NOMO-1 treated with DMSO at 0.1 percent for 48 hours (cell line): ENCODE results near the gene B3GALNT1.

Source experiments
- DNase-seq: peaks from one replicate; lab custom pipeline; 2025; ENCODE audit not compliant: unreplicated experiment; lab: John Stamatoyannopoulos, UW

Gene B3GALNT1

DNA sequence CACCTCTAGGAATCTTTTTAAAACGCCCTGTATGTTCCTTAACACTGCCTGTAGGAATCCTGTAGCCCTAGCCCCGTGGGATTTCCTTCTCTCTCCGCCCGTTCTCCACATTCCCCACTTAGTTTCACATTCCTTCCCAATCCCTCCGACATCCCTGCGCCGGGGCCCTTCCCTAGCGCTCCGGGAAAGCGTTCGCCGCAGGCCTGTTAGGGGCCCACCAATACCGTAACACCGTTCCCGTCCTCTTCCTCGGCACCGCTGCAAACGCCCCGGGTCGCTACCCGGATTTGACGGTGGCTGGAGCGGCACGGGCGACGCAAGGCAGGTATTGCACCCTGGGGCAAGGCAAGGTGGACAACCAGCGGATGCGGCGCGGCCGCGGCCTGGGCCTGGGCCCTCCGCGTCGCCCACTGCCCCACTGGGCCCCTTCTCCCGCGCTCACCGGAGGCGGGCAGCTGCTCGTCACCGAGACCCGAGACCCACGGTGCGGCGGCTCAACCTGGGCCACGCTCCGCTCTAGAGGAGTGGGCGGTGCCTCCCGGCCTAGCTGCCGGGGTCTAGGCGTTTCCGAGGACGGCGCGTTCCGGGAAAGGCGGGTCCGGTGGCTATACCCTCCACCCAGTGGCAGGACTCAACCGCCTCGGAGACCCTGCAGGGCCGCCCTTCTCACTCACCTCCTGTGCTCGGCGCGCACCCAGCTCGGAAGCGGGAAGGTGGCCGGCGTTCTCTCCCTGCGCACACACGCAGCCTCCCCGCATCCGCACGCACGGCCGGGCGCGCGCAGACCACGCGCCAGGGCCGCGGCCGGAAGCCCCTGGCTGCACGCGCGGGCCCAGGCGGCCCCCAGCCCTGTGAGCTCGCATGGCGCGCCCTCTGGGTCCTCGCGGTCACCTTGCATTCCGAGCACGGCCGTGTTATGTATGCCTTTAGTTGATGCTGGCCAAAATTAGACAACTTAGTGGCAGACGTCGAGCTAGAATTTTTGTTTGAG, at the start of gene B3GALNT1:
Gene B3GALNT1, minus strand, starts transcription at position 789 of the 991 bp plus-strand sequence. CDS start 18,595 bp downstream, outside the sequence.
- DNase-seq, result peak; percentile 56

DNA sequence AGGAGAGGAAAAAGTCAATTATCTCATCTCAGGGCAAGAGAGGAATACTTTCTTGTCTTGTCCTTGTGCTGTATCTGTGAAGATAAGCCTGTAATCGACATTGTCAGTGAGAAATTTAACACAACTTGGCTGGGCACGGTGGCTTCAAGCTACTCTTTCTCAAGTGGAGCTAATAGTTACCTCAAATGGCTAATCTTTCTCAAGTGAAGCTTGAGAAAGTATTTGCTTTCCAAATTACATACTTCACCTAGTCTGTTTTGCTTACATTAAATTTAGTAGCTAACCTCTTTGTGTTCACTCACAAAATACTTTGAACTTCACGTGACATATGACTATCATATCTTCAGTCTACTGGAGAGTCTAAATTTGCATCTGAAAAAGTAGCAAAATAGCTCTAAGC, 48.3 kb upstream of the B3GALNT1 start:
- no peak for DNase-seq

DNA sequence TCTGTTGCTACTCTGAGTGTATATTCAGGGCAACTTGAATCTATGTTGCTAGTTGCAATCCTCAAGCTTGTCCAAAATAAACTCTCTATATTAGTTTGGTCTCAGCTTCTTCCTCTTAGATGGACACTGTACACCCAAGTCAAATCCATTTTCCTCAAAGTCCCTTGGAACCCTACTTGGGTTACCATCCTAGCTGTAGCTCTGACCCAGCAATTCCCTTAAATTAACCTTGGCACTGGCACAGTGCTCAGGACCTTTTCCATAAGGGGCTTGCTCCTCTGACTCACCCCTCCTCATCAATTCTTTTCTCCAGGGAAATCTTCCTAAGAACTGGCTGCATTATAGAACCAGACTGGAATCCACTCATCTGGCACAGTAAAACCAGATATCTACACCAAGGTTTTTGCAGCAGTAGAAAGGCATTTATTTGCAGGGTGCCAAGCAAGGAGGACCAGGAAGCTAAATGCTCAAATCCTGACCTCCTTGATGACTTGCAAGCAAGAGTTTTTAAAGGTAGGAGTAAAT, 44.9 kb upstream of the B3GALNT1 start:
- no peak for DNase-seq

DNA sequence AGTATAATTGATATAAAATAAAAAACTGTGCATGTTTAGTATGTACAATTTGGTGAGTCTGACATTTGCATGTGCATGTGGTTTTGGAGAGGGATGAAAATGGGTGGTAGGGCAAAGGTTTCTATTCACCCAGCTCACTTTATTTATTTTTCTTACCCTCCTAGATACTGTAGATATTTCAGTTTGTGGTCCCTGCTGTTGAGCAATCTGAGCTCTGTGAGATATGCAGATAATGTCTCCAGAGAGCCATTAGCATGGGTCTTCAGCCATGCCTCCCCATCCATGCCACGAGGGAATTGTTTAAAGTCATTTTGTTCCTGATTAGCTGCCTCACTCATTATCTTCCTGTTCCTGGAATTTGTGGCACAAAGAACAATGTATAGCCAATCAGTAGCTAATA, 44.4 kb upstream of the B3GALNT1 start:
- DNase-seq, result no peak

DNA sequence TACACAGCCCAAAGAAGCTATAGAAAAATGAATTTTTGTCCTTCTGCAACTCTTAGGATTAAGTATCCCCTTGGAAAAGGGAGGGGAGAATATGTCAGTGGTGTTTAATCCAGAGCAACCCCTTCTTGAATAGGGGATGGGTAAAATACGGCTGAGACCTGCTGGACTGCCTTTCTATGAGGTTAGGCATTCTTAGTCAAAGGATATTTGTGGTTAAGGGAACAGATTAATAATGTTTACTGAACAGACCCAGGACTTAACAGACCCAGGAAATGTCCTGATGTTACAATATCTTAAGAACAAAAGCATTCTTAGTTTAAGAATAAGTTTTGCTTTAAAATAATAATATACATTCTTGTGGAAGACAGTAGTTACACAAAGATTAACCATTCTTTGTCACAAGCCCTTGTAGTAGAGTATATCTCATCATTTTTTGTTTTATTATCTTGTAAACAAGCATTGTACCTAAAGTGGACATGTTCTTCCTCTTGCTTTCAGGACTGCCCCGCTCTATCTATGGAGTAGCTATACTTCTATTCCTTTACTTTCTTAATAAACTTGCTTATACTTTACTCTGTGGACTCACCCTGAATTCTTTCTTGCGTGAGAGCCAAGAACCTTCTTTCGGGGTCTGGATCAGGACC, 43.8 kb upstream of the B3GALNT1 start:
- DNase-seq, result no peak

GRCh38 chr3:161142486-161142885, 37.3 kb upstream of the B3GALNT1 start:
- DNase-seq, result no peak

DNA sequence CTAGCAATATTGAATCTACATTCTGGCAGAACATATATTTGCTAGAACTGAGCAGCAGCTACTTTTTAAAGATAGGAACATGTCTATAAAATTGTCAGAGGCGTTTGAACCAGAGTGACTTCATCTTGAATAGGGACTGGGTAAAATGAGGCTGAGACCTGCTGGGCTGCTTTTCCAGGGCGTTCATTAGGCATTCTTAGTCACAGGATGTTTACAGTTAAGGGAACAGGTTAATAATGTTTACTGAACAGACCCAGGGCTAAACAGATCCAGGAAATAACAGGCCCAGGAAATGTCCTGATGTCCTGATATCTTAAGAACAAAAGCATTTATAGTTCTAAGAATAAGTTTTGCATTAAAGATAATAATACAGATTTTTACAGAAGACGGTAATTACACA, 34.5 kb upstream of the B3GALNT1 start:
- no peak for DNase-seq

DNA sequence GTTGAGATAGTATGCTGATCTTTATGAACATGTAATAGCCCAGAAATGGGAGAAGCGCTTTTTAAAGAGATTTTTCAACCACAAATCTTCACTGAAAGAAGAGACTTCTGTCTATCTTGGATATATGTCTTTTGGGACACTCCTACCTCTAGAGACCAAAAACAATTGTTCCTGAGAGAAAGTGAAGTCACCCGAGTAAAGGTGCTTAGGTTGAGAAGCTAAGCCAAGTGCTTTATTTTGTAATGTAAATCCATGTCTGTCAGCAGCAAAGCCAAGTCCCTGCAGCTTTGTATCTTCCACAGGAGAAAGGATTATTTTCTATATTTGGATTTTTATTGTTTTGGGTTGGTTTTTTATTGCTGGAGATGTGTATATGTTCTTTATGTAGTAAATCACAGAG, 32.1 kb upstream of the B3GALNT1 start:
- DNase-seq, result no peak

- no peak for DNase-seq
Measured at GRCh38 chr3:161132391-161132790, 27.2 kb upstream of the B3GALNT1 start.

GRCh38 chr3:161126495-161126894, 21.3 kb upstream of the B3GALNT1 start:
- DNase-seq, result no peak

DNA sequence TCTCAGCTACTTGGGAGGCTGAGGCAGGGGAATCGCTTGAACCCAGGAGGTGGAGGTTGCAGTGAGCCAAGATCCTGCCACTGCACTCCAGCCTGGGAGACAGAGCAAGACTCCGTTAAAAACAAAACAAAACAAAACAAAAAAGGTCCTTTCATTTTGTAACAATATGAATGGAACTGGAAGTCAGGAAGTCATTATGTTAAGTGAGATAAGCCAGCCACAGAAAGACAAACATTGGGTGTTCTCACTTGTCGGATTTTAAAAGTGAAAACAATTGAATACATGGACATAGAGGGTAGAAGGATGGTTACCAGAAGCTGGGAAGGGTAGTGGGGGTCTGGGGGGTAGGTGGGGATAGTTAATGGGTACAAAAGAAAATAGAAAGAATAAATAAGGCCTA, 12.5 kb upstream of the B3GALNT1 start:
- DNase-seq, result no peak

DNA sequence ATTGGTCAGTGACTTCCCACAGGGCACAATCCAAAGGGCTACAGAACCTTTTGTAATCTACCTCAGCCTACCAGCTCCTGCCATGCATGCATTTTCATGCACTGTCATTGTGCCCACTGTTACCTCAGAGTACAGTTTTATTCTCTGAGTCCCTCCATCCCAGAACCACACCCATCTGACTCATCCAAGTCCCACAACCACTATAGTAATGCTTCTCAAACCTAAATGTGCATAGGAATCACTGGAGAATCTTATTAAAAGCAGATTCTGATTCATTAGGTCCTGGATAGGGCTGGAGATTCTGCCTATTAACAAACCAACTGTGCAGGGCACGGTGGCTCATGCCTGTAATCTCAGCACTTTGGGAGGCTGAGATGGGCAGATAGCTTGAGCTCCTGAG, 3.7 kb upstream of the B3GALNT1 start:
- DNase-seq, result peak; percentile 39

- no peak for DNase-seq
Measured at GRCh38 chr3:161107311-161107710, 2.2 kb upstream of the B3GALNT1 start.

DNA sequence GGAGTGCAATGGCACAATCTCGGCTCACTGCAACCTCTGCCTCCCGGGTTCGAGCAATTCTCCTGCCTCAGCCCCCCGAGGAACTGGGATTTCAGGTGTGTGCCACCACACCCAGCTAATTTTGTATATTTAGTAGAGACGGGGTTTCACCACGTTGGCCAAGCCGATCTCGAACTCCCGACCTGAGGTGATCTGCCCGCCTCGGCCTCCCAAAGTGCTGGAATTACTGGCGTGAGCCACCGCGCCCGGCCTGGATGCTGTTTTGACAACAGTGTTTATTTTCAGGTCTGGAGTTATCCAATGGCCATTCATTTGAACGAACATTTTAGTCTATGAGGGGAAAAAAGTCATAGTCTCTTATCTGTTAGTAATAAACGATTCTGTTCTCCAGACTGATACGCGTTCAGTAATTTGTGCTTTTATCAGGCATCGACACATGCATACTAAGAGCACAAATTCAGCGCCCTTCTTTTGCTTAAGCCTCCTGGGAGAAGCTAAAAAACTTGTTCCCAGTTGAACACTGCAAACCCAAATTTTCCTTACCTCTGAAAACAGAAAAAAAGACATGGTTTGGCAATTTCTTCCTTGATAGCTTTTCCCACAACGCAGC, 1.3 kb downstream of the B3GALNT1 start:
- no peak for DNase-seq

DNA sequence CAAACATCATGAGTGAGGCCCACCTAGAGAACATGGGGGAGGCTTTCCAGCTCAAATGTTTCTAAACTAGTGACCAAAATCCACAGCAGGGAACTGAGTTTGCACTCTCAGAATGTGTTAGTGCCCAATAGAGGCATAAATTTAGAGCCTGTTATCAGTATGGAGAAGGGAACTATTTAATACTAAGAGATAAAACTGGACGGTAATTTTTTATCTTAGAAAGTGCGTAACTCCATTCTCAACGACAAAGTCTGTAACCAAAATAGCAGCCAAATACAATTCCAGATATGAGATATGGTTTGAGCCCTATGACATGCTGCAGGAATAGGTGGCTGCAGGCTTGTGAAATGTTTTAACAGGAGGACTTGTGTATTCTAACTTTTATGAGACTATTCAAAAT, 3.5 kb downstream of the B3GALNT1 start:
- no peak for DNase-seq

GRCh38 chr3:161100994-161101393, 4.2 kb downstream of the B3GALNT1 start:
- no peak for DNase-seq

GRCh38 chr3:161096771-161097367, 8.3 kb downstream of the B3GALNT1 start:
- DNase-seq, result no peak

DNA sequence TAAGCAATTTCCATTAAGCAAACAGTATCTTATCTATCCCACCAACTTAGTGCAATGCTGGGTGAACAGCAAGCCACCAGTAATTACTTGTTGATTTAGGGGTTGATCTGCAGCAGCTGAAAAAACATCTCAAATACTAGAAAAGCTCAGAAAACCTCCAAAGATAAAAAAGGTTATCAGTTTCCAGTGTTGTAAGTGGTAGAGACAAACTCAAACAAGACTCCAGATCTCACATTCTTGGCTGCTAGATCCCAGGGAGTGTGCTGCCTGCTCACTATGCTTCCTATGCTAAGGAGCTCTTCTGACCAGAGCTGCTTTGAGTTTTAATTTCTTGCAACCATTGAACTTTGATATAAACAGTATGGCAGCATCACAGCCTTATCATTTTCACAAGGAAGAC, 11.3 kb downstream of the B3GALNT1 start:
- no peak for DNase-seq

- no peak for DNase-seq
Measured at GRCh38 chr3:161084277-161084676, 20.9 kb downstream of the B3GALNT1 start.

DNA sequence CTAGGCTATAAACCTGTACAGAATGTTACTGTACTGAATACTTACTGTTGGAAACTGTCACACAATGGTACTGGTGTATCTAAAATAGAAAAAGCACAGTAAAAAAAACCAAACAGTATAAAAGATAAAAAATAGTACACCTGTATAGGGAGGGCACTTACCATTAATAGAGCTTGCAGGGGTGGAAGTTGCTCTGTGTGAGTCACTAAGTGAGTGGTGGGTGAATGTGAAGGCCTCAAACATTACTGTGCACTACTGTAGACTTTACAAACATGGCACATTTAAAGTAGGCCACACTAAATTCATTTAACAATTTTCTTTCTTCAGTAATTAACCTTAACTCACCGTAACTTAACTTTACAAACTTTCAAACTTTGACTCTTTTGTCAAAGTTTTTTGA, 22.0 kb downstream of the B3GALNT1 start:
- no peak for DNase-seq

DNA sequence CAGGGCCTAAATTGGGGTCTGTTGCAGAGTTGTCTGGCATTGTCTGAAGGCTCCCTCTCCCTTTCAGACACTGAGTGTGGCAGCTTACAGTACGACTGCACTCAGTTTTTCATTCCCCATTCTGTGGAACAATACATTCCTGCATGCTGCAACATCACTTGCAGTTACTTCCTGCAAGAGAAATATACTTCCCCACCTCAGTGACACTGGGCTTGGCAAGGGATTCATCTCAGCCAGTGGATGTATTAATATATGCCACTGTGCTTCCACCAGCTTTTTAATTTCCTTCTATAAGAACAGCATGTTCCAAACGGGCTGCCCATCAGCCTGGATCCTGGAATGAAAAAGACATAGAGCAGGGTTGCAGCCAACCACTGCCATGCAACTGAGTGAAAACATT, 23.1 kb downstream of the B3GALNT1 start:
- DNase-seq, result no peak
